T-helper 1 cell treated with Interleukin-12 subunit alpha and Interleukin-12 subunit beta and Interleukin-4 antibody, amounts not matched to agents 30 ng/mL and 1 ng/mL, for 36 hours (primary cell): Measurements from ENCODE around the gene CD81. TPM values are rescaled to one million over a fixed set of nuclear protein-coding genes. Genes with fewer than 3 reads are reported as not detected.

Experiments used
- intact Hi-C: fragments of 100-400 bp; cut with micrococcal nuclease; formaldehyde crosslinking; loops from one replicate; pipeline ENCODE4 v1.15.1; 2024
- total RNA-seq: library from RNA; stranded (reverse); gene quantifications from 2 replicates; pipeline ENCODE4 v1.2.3, GENCODE V29; 2022

The CD81 gene
- total RNA-seq, 1 donor from 2014 or later = 189 TPM

DNA sequence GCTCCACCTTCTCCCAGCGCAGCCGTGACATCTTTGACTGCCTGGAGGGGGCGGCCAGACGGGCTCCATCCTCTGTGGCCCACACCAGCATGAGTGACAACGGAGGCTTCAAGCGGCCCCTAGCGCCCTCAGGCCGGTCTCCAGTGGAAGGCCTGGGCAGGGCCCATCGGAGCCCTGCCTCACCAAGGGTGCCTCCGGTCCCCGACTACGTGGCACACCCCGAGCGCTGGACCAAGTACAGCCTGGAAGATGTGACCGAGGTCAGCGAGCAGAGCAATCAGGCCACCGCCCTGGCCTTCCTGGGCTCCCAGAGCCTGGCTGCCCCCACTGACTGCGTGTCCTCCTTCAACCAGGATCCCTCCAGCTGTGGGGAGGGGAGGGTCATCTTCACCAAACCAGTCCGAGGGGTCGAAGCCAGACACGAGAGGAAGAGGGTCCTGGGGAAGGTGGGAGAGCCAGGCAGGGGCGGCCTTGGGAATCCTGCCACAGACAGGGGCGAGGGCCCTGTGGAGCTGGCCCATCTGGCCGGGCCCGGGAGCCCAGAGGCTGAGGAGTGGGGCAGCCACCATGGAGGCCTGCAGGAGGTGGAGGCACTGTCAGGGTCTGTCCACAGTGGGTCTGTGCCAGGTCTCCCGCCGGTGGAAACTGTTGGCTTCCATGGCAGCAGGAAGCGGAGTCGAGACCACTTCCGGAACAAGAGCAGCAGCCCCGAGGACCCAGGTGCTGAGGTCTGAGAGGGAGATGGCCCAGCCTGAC, 26.0 kb downstream of the CD81 start:
- intact Hi-C loops = loop anchor here (5.0 kb wide), 1 partner anchor 641 kb away; the partner anchor contains the start of gene CTSD

- intact Hi-C loops = loop anchor here (5.0 kb wide), 1 partner anchor 642 kb away; the partner anchor contains the start of gene CTSD
These were observed 27.7 kb downstream of the CD81 start for GRCh38 chr11:2404735-2405196.

GRCh38 chr11:2406451-2406850, 29.3 kb downstream of the CD81 start:
- intact Hi-C loops = no loop called here

DNA sequence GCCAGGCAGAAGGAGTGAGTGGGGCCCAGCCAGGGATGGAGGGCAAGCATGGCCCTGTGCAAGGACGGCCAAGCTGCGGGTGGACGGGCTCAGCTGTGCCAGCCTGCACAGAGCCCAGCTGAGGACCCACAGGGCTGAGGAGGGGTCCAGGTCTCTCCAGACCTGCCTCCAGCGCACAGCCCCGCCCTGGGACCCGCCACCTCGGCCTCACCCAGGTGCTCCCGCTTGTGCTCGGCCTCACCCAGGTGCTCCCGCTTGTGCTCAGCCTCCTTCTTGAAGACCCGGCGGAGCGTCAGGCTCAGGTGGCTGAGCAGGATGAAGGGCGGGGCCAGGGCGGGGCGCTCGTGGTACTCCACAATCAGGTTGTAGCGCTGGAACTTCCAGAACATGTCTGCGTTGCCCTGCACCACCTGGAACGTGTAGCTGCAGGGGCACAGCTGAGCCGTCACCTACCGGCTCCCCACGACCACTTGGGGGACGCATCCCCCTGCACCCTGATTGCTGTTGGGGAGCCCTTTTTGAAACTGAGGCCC, 29.8 kb downstream of the CD81 start:
- intact Hi-C loops = no loop called here

DNA sequence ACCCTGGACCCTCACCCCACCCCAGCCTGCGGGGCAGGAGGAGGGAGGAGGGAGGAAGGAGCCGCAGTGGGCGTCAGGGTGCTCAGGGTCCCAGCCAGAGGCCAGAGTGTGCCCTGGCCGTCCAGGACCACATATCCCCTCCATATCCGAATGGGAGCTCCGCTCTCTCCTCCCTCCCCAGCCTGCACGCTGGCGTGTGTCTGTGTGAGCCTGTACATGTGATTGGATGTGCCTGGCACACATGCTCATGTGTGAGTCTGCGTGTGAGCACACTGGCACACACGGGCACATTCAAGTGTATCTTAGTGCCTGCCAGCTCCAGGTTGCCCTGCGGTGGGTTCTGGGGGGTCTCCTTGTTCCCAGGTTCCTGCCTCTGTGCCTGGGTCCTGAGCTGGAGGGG, 31.6 kb downstream of the CD81 start:
- intact Hi-C loops = no loop called here

DNA sequence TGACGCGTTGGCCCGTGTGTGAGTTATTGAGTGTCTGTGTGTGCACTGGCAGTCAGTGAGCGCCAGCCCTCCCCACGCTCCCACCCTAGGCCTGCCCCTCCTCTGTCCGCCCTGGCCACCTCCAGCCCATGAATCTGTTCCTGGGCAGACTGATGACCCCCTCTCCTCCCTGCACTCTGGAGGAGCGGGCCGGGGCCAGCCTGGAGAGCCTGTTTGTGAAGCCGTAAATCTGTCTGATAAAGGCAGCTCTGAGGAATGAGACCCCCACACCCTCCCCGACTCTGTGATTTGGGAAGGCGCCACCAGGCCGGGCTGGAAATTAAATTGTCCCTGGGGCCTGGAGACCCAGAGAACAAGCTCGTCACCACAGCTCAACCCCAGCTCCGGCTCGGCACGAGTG, 32.0 kb downstream of the CD81 start:
- intact Hi-C loops = no loop called here

GRCh38 chr11:2409611-2410468, 32.7 kb downstream of the CD81 start:
- intact Hi-C loops = no loop called here

- intact Hi-C loops = no loop called here
These were observed 33.5 kb downstream of the CD81 start for GRCh38 chr11:2410616-2411015.

DNA sequence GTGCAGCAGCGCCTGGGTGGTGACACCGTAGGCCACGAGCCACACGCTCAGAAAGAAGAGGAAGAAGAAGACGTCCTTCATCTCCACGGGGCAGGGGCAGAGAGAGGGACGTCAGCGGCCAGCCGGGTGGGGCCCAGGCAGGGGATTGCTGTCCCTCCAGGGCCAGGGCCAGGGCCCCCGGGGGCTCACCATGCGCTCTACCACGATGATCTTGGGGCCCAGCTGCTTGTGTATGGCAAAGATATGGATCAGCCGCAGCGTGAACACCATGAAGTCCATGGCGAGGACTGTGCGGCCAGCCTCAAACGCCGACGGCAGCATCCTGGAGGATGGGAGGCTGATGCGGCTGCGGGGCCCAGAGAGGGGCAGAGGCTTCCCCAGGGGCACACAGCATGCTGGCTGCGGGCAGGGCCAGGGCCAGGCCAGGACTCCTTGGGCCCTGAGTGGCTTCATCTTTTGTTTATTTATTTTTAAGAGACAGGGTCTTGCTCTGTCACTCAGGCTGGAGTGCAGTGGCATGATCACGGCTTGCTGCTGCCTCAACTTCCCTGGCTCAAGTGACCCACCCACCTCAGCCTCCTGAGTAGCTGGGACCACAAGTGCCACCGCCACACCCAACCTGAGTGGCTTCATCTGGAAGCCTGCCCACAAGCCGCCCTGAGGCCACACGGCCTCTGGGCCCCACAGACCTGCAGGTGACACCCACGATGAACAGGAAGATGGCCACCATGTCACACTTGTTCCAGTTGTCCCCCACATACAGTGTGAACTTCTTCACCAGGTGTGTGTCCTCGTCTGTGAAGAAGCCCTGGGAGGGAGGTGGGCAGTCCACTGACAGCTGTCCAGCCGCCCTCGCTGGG, 34.6 kb downstream of the CD81 start:
- intact Hi-C loops = no loop called here

DNA sequence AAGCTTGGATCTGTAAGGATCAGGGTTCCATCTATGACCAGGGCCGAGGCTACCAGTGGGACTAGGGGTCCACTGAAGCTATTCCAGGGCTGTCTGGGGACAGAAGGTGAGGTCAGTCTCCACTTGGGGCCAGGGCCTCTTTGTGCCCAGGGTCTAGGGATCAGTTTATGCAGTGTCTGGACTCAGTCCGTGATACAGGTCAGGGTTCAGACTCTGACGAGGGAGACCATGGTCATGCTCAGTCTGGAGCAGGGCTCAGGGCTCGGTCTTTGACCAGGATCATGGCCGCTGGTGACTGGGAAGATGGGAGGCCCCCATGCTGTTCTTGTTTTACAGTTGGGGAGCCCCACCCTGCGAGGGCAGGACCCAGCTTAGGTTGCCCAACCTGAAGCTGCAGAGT, 35.2 kb downstream of the CD81 start:
- intact Hi-C loops = no loop called here

DNA sequence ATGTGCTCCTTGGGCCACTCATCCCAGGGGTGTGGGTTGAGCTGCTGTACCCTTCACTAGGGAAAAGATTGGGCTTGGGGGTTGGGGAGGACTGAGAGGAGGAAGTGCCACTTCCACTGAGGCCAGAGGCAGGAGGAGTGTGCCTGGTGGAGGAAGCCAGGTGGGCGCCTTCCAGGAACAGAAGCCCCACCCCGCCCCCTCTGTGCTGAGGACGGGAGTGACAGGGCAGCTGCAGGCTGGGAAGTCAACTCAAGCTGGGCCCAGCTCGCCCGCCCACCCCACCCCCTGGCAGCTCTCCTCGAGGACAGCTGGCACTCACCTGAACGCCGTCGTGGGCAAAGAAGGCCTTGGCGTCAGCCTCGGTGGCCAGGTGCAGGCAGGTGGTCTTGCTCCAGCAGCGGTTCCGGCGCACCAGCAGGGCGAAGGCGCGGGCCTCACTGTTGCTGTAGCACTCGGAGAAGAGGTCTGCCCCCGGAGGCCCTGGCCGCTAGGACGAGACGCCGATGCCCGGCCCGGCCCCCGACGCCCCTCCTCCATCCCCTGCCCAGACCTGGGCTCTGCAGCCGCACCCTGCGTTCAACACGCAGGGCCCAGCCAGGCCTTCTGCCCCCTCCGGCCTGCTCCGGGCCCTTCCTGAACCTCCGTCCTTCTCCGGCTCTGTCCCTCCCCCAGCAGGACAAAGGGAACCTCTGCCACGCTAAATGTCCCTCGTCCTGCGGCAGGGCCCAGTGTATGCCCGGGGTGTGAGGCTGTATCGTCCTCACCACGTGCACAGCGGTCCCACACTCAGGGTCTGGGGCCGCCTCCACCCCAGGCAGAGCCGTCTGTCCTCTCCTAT, 36.9 kb downstream of the CD81 start:
- intact Hi-C loops = no loop called here

DNA sequence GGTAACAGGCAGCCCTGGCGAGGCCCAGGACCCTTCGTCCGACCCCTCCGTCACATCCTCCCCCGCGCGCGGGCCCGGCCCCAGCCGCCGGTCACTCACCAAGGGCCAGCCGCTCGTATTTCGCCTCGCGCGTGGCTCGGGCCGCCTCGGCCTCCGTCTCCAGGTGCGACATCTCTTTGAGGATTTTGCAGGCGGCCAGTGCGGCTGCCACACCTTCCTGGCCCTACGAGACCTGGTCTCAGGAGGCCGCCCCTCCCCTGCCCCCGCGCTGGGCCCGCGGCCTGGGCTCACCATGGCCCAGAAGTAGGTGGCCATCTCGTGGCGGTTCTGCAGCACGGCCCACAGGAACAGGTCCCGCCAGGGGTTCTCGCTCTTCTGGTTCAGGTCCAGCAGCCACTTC, 37.5 kb downstream of the CD81 start:
- intact Hi-C loops = no loop called here

GRCh38 chr11:2415171-2415570, 38.1 kb downstream of the CD81 start:
- intact Hi-C loops = no loop called here

DNA sequence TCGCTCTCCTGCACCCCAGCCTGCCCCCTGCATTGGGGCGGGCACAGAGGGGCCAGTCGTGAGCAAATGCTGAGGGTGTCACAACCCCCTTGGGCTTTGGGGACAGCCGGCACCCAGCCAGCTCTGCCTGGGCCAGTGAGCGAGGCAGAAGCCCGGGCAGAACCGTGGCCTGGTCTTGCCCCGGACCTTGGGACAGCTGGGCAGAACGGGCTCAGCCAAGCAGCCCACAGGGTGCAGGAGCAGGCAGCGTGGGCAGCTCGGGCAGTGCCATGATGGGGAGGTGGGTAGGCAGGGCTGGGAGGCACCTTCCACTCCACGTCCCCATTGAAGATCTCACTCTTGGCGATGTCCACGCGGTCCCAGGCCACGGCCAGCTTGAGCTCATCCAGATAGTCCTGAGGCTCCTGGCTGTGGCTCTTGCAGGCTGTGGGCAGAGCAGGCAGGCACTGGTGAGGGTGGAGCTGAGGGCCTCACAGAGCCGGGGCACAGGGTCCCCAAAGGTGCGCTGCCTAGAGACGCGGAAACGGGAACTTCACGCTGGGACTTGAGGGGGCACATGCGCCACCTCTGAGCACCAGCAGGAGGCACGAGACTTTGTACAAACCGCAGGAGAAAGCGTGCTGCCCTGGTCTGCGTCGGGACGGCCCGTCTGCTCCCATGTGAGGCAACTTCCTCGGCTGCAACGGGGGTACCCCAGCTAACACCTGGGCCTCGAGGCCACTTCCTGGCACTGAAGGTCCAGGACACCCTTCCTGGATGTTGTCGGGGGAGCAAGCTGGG, 38.7 kb downstream of the CD81 start:
- intact Hi-C loops = no loop called here

- intact Hi-C loops = no loop called here
These were observed 39.7 kb downstream of the CD81 start for GRCh38 chr11:2416765-2417164.

DNA sequence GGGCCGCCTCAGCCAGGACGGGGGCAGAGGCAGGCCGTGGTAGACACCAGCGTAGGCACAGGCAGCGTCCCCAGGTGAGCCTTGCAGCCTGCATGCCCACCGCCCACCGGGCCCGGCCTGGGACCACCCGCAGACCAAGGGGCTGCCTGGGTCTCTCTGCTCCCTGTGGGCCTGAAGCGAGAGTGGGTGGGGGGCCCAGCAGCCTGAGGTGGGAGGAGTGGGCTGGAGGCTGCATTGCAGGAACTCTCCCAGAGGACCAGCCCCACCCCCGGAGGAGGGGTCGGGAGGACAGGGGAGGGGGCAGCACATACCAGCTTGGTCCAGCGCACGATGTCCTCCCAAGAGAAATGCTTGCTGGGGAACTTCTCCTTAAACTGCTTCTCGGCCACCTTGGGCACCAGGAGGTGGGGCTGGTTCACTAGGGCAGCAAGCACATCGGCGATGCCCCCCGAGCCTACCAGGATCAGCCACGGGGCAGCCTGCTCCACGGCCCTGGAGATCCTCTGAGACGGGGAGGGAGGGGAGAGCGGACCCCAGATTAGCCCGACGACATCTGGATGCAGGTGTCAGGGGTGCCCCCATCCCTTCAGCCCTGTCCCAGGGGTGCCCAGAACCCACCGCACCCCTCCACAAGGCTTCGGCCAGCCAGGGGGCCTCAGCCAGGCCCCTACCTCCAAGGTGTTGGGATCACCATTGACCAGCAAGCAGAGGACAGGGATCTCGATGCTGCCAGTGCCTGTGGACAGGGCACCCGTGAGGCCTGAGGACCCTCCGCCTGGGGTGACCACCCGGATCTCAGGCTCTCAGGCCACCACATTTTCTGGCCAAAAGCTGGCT, 41.0 kb downstream of the CD81 start:
- intact Hi-C loops = no loop called here

DNA sequence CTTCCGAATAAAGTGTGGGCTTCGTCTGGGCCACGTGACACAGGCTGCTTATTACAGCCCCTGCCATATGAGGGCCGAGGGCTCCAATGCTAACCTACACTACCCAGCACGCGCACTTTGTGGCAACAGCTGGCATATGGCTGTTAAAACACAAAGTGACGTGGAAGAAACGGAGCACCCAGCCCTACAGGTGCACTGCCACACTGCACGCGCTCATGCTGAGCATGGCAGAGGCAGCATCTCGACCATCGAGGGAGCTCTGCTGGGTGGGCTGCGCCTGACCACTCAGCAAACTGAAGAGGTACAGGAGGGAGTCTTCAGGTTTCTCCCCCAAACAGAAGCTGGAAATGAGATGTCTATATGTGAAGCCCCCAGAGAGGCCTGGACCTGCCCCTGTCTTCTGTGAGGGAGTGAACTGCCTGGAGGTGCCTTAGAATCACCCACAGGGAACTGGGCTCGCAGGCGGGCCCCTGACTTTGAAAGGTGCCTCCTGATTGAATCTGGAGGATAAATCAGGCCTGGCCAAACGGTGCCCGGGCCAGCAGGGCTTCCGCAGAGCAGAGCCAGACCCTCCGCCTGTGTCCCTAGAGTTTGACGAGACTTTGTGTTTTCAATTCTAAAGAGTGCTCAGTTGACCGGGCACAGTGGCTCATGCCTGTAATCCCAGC, 41.7 kb downstream of the CD81 start:
- intact Hi-C loops = loop anchor here (1.0 kb wide), 2 partner anchors 19 to 81 kb away; partner anchors contain the start of gene TSSC4
